Cardiac fibroblast (primary cell): ENCODE measurements around the gene HHIP.
A peak's percentile ranks its signal among the peaks of the same experiment; 100 is the strongest.

Experiments
- DNase-seq, 2 donors: peaks; one replicate each; pipeline versions ENCODE4 v3.0.0 to v3.0.0-alpha.2; 2010; ENCODE audit warnings: low read depth in 2 of 2
- H3K4me3 ChIP-seq, 2 donors: replicated peaks in 1 of 2; 1 replicate in 1 of 2; 2 replicates in 1 of 2; pipeline ENCODE4 v1.5.1; 2011; ENCODE audit warnings: low read depth in 2 of 2, low read length in 2 of 2, mild to moderate bottlenecking in 2 of 2, moderate library complexity in 1 of 2
- TF ChIP-seq, protein P1 (sequence below): IDR thresholded peaks from one replicate; pipeline ENCODE4 v1.5.1; 2011; ENCODE audit warnings: low read depth, mild to moderate bottlenecking, low read length, inconsistent platforms

Gene HHIP

DNA sequence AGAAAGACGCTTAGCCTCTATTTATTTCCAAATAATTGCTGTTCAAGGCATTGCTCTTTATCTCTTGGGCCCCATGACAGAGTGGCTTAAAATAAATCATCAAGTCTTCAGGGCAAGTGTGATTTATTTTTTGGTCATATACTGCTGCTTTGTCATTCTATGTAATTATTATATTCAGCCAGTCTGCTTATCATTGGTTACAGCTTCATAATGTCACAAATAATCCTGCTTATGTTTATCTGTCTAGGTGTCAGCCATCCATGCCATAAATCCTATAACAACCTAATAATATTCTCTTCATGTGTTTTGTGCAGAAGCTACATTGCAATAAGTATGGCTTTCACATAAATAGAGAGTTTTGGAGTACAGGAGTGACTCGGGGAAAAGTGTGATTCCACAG is 41.0 kb downstream of the HHIP start:
- TF ChIP-seq, protein P1, sequence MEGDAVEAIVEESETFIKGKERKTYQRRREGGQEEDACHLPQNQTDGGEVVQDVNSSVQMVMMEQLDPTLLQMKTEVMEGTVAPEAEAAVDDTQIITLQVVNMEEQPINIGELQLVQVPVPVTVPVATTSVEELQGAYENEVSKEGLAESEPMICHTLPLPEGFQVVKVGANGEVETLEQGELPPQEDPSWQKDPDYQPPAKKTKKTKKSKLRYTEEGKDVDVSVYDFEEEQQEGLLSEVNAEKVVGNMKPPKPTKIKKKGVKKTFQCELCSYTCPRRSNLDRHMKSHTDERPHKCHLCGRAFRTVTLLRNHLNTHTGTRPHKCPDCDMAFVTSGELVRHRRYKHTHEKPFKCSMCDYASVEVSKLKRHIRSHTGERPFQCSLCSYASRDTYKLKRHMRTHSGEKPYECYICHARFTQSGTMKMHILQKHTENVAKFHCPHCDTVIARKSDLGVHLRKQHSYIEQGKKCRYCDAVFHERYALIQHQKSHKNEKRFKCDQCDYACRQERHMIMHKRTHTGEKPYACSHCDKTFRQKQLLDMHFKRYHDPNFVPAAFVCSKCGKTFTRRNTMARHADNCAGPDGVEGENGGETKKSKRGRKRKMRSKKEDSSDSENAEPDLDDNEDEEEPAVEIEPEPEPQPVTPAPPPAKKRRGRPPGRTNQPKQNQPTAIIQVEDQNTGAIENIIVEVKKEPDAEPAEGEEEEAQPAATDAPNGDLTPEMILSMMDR, result no peak
- no peak overlapping the region for H3K4me3 ChIP-seq
- no peak for DNase-seq

DNA sequence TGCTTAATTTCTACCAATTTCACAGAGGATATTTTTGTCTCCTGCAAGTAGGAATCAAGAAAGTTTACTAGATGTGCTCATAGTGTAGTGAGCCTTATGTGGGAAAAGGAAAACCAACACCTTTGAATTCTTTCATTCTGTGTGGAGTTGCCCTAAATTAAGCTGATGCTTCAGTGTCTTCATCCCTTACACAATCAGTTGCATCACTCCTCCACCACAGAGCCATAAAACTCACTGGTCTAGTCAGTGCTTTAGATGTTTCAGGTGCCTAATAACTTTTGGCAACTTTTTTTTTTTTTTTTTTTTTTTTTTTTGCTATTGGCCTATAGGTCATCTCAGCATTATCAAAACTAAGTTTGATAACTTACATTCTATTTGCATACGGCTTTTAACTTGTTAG is 41.5 kb downstream of the HHIP start:
- TF ChIP-seq, protein P1, result no peak
- DNase-seq, result peak in 1 of 2 donors; percentile 42
- no peak overlapping the region for H3K4me3 ChIP-seq

DNA sequence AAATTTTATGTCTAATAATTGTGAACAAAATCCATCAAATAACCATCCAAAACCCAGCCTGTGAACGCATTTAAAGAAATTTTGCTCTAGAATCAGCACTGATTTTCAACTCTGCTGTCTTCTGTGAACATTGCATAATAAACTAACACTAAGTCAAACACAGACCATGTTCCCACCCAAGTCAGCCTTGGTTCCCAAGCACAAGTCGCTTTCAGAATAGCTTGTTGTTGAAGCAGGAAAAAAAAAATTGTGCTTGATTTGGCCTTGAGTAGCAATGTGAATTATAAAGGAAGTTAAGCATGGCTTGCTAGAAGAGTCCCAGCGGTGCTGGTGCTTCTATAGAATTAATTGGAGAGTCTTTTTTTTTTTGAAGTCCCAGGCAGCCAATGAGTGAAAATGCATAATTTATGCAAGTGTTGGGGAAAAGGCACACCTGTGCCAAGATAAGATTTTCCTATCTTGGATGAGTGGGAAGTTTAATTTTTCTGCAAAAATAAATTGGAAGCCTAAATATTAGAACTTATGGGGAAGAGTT is 42.1 kb downstream of the HHIP start:
- TF ChIP-seq, protein P1, result no peak
- no peak for DNase-seq
- H3K4me3 ChIP-seq, result no peak overlapping the region

DNA sequence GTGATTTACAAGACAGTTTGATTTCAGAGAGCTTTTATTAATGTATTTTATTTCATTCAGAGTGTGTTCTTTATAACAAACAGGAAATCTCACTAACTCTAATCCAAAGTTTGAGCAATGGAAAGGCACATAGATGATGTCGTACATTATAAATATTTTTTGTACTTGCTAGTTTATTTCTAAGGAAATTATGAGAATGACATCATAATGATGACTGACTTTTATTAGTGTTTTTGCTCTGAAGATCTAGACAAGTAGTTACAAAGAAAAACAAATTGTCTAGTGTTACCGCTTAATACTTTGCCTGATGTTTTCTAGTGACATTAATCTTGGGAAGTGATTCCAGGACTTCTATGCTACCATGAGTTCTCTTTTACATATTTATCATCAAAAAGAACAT is 43.2 kb downstream of the HHIP start:
- DNase-seq, result no peak
- TF ChIP-seq, protein P1, result no peak
- H3K4me3 ChIP-seq, result no peak overlapping the region

DNA sequence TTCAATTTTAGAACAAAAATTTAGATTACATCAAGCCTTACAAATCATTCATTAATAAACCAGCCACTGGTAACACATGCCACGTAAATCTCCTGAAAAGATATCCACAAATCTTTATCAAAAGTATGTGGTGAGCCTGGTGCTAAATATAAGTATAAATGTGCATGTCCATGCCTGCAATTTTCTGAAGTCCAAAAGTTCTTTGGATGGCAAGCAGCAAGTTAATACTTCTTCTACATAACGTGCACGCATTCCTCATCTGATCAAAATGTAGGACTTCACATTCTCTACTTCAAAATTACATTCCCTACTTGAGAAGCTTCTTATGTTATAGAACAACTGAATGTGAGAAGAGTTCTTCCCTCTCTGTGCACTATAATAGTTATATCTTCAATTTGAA is 49.8 kb downstream of the HHIP start:
- no peak for DNase-seq
- H3K4me3 ChIP-seq, result no peak overlapping the region
- TF ChIP-seq, protein P1, result no peak

DNA sequence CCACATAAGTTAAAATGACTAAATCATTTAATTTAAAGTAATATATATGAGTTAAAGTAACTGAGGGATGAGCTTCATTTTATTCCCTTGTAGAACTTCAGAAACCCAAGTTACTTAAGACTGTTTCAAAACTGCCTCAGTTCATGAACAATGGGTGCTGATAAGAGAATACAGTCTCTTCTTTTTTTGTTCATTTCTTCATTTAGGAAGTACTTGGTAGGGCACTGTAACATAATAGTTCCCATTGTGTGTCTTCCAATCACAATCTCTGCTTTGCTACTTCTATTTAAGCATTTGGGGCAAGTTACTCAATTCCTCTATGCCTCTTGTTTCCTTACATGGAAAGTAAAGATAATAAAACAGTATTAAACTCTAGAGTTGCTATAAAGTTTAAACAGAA is 50.4 kb downstream of the HHIP start:
- DNase-seq, result peak; percentile 37 to 49
- TF ChIP-seq, protein P1, result no peak

DNA sequence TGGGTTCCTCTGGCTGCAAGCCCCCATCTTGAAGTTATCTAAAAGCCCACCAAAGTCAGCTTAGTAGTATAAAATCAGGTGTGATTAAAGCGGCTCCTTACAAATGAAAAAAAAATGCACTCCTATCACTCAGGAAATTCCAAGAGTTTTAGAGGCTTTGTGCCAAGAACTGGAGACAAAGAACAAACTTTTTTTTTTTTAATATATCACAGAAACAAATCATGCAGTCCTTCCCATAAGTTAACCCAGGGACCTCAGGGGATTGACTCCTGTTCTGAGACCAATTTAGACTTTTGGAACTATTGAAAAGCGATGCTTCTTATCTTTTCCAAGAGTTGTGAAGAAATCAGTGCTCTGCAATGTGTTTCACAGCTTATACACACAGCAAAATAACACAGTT is 53.6 kb downstream of the HHIP start:
- H3K4me3 ChIP-seq, result peak overlapping the region in 1 of 2 donors; percentile 2
- DNase-seq, result peak; percentile 77 to 78
- TF ChIP-seq, protein P1, result no peak

More for the DNA sequence above, 50.4 kb downstream of the HHIP start:
- no peak overlapping the region for H3K4me3 ChIP-seq
